AG04449 (cell line): ENCODE results near the gene APBA2.
"Not testable (repeated sequence)": the region's sequence is repeated elsewhere in the genome, so short reads cannot be mapped to it uniquely, and the experiment has no call there.

ENCODE experiments used
- CTCF ChIA-PET: fragments of 350-600 bp; formaldehyde crosslinking; extraction: SDS; loops from one replicate; lab custom pipeline; 2021; ENCODE audit warnings: antibody characterized with exemption; lab: Yijun Ruan, JAX
- POLR2A ChIA-PET: fragments of 400-600, 350-600 bp; formaldehyde crosslinking; extraction: SDS; loops from one replicate; lab custom pipeline; 2020; ENCODE audit warnings: antibody characterized with exemption, inconsistent platforms; lab: Yijun Ruan, JAX
- DNase-seq: peaks from one replicate; pipeline ENCODE4 v3.0.0-alpha.2; 2010; ENCODE audit warnings: low read depth, low spot score
- H3K4me3 ChIP-seq: 2 replicates; pipeline ENCODE4 v1.5.1; 2011; ENCODE audit warnings: low read depth, mild to moderate bottlenecking, control low read depth, low read length
- TF ChIP-seq, protein P1 (sequence below): IDR thresholded peaks from one replicate; pipeline ENCODE4 v1.5.1; 2011; ENCODE audit warnings: mild to moderate bottlenecking, moderate library complexity, low read length, control low read depth, inconsistent platforms; ENCODE audit not compliant: insufficient read depth; ENCODE audit errors: missing control alignments

The APBA2 gene

DNA sequence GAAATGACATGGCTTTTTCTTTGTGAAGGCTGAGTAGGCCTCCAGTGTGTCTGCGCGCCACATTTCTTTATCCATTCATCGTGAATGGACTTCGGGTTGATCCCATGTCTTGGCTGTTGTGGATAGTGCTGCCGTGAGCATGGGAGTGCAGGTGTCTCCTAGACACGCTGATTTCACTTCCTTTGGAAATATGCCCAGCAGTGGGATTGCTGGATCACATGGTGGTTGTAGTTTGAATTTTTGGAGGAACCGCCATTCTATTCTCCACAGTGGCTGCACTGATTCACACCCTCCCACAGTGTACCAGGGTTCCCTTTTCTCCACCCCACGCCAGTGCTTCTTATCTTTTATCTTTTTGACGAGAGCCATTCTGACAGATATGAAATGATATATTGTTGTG is 212.2 kb downstream of the APBA2 start:
- ChIA-PET CTCF (interaction anchor here (1.1 to 4.7 kb wide), 3 partner anchors 8 to 141 kb away, joined by 3 to 44 read pairs (median 3); no protein-coding TSS in a partner anchor), POLR2A (no interaction called here)
- no peak for DNase-seq

DNA sequence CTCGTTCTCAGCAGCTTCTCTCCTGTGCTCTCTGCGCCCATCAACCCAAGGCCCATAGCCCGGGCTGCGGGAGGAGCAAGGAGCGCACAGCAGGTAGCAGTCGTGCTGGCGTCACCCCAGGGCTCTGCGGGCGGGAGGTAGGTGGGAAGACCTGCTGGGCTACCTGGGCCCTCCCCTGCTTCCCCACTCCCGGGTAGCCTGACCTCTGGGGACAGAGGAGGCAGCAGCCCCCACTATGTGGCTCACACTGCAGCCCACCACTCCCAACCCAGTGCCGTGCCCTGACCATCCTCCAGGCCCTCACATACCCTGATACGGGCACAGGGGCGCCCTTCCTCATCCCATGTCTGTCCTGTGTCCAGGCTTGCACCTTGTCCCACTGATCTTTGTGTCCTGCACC is 212.9 kb downstream of the APBA2 start:
- no peak for DNase-seq
- no peak overlapping the region for H3K4me3 ChIP-seq
- POLR2A ChIA-PET, result no interaction called here
- TF ChIP-seq, protein P1, sequence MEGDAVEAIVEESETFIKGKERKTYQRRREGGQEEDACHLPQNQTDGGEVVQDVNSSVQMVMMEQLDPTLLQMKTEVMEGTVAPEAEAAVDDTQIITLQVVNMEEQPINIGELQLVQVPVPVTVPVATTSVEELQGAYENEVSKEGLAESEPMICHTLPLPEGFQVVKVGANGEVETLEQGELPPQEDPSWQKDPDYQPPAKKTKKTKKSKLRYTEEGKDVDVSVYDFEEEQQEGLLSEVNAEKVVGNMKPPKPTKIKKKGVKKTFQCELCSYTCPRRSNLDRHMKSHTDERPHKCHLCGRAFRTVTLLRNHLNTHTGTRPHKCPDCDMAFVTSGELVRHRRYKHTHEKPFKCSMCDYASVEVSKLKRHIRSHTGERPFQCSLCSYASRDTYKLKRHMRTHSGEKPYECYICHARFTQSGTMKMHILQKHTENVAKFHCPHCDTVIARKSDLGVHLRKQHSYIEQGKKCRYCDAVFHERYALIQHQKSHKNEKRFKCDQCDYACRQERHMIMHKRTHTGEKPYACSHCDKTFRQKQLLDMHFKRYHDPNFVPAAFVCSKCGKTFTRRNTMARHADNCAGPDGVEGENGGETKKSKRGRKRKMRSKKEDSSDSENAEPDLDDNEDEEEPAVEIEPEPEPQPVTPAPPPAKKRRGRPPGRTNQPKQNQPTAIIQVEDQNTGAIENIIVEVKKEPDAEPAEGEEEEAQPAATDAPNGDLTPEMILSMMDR, result no peak
- CTCF ChIA-PET, result interaction anchor here (4.7 kb wide), 1 partner anchor 9 kb away, joined by 44 read pairs; no protein-coding TSS in a partner anchor

More for the DNA sequence above, 212.2 kb downstream of the APBA2 start:
- TF ChIP-seq, protein P1, result no peak
- H3K4me3 ChIP-seq, result no peak overlapping the region

DNA sequence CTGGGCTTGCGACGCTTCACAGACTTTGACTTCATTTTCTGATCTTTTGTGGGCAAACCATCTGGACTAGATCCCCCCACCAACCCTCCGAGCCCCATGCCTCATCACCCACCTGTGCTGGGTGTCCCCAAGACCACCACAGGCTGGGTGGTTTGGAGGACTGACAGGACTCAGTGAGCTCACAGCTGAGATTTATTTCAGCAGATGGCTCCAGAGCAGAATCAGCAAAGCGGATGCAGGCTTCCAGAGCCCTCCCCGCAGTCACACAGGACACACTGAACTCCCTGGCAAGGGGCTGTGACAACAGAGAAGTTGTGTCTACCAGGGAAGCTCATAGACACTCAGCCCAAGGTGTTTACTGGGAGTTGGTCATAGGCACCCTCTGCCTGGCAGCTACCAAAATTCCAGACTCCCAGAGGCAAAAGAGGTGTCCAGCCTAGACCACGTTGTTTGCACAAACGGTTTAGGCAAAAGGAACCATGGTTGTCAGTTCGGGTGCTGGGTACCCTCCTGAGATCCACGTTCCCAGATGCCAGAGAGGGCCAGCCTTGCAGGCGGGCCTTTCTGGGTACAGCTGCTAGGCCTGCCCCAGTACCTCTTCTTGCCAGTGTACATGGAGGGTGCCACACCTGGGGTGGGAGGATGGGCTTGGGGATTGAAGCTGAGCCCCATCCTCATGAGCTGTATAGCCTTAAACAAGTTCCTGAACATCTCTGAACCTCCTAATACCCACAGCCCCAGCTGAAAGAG is 213.5 kb downstream of the APBA2 start:
- ChIA-PET POLR2A (no interaction called here), CTCF (interaction anchor here (1.2 to 4.7 kb wide), 7 partner anchors 10 to 187 kb away, joined by 3 to 44 read pairs (median 5); no protein-coding TSS in a partner anchor)
- TF ChIP-seq, protein P1, result no peak
- no peak for DNase-seq
- H3K4me3 ChIP-seq, result no peak overlapping the region

DNA sequence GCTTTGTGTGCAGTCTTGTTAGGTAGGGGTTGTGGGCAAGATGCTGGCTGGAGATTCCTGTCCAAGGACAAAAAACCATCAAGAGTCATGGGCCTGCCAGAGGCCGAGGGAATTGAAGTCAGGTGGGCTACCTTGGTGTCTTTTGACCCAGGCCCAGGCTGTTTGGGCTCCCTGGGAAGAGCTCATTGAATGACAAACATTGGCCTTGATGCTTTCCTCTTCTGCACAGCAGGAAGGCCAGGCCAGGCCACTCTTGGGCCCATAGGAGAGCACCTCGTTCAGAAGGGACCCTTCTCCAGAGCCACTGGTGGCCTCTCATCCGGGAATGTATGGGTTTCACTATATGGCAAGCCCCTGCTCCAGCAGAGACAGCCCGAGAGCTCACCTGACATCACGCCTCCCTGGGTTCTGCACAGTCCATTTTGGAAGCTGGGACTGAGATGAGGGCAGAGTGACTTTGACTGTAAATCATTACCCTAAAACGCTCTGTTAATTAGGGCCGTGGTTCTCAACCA is 214.8 kb downstream of the APBA2 start:
- CTCF ChIA-PET, result interaction anchor here (1.0 to 4.7 kb wide), 9 partner anchors 9 to 188 kb away, joined by 3 to 44 read pairs (median 4); no protein-coding TSS in a partner anchor
- no peak for DNase-seq
- TF ChIP-seq, protein P1, result no peak
- no peak overlapping the region for H3K4me3 ChIP-seq
- POLR2A ChIA-PET, result interaction anchor here (0.6 kb wide), 1 partner anchor 176 kb away, joined by 3 read pairs; no protein-coding TSS in a partner anchor

DNA sequence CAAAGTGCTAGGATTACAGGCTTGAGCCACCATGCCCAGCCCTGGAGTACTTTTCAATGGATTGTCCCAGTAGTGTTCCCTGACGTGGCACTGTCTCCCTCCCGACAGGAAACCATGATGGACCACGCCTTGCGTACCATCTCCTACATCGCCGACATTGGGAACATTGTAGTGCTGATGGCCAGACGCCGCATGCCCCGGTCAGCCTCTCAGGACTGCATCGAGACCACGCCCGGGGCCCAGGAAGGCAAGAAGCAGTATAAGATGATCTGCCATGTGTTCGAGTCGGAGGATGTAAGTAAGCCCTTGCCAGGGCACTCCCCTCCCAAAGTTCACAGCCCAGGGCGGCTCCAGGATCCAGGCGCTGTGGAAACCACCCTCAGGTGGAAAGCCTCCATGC is 215.7 kb downstream of the APBA2 start:
- no peak for DNase-seq
- ChIA-PET CTCF (interaction anchor here (0.6 to 5.7 kb wide), 32 partner anchors 9 to 398 kb away, joined by 3 to 230 read pairs (median 4); partner anchors contain the start of gene APBA2), POLR2A (no interaction called here)
- H3K4me3 ChIP-seq, result no peak overlapping the region
- TF ChIP-seq, protein P1, result no peak

DNA sequence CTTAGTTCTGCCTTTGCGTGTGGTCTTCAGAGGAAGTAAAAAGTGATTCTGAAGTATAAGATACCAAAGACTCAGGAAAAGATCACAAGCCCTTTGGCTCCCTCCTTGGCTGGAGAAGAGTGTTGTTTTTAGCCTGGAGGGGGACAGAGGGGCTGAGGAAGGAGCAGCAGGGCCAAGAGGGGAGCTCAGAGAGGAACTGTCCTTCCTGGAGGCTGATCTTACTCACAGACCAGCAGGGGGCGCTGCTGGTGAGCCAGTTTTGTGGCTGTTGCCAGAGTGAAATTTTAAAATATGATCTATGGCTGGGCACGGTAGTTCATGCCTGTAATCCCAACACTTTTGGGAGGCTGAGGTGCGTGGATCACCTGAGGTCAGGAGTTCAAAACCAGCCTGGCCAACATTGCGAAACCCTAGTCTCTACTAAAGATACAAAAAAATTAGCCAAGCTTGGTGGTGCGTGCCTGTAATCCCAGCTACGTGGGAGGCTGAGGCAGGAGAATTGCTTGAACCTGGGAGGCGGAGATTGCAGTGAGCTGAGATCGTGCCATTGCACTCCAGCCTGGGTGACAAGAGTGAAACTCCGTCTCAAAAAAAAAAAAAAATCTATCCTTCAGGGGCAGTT is 216.5 kb downstream of the APBA2 start:
- CTCF ChIA-PET, result interaction anchor here (0.6 to 5.7 kb wide), 40 partner anchors 8 to 239 kb away, joined by 3 to 230 read pairs (median 4); partner anchors contain the start of gene APBA2
- POLR2A ChIA-PET, H3K4me3 ChIP-seq, DNase-seq: not testable (repeated sequence)
- TF ChIP-seq, protein P1, result peak; percentile 80
